HG03442 (cell line): ENCODE measurements around the gene ELF5.

Source experiments
- ATAC-seq: cut with Tn5 transposase; IDR thresholded peaks from one replicate; pipeline ENCODE4 v1.9.1; 2021; ENCODE audit warnings: mild to moderate bottlenecking, moderate library complexity; ENCODE audit not compliant: unreplicated experiment

ELF5 gene

DNA sequence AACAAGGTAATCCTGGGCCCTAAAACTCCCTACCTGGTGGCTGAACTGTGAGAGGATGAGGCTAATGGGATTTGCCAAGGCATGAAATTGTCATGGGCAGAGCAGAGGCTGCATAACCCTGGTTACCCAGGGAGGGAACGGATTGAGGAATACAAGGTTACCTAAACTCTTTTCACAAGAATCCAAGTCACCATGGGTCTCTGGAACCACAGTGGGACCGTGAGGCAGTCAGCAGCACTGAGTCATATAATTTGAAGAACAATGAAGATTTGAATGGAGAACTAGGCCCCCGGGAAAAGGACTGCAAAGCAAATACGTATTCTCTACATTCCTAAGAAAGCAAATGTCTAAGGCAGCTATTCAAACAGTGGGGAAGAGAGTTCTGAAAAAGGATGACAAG, 55.1 kb downstream of the ELF5 start:
- no peak for ATAC-seq

DNA sequence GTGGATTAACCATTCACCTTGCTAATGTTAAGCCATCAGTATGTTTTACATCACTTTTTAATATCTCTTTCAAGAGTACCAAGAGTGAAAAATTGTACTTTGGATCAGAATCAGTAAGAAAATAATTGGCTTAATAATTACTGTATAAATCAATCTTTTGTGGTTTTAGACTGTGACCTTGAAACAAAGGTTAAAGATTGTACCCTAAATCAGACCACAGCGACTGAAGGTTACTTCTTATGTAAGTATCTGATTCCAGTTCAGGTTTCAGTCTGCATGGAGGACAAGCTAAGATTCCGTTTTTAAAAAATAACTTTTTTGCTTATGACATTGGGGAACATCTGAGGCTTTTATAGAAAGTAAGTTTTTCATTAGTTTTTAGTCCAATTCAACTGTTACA, 56.0 kb downstream of the ELF5 start:
- ATAC-seq = no peak

DNA sequence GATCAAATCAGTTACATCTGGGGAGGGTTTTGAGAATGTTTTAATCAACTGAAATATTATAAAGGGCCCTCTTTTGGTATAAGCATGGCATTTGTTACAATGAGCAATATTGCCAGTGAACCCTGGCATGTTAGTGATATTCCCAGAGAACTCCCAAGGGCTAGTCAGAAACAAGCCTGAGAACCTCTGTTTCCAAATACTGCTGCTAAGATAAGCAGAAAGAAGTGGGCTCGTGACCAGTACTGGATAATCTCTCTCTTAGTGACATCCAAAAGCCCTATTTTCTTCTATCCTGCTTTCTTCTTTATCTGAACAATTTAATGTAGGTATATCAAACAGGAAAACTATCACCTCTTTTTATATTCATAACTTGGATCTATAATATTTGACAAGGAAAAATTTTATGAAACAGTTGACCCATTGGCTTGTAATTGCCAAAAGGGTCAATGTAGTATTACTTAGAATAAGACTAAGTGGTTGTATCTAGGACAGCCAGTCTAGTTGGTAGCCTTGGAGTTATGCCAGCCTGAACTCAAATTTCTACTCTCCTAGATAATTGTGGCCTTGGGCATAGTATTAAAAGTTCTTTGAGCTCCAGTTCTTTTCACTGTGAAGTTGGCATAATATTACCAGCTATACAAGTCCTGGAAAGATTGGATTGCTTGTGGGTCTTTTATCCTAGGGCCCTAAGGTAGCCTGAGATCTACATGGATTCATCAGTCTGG, 59.1 kb downstream of the ELF5 start:
- ATAC-seq = no peak

DNA sequence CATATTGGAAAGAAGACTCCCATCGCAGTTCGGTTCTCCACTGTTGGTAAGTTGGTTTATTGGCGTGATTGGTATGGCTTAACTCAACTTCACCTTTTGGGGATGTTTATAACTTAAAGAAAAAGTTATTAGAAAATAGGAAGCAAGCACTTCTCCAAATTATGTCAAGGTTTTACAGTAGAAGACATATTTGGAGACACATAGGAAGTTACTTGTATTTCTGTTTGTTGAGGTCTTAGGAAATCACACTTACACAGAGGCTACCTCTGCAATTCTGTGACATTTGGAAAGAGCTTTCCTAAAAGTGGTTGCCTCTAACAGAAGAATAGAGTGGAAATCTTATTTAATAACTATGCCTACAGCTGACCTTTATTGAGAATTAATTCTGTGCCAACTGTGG, 62.5 kb downstream of the ELF5 start:
- ATAC-seq = no peak

DNA sequence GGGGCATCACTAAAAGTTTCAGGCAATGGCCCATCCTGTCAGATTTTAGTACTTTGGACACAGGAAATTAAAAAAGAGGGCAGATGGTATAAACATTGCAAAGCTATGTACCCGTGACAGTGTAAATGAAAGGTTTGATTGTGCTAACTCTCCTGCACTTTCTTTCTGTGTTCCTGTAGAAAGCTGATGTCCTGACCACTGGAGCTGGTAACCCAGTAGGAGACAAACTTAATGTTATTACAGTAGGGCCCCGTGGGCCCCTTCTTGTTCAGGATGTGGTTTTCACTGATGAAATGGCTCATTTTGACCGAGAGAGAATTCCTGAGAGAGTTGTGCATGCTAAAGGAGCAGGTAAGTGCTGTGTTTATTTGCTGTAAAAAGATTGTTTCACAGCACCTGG, 64.6 kb downstream of the ELF5 start:
- ATAC-seq = no peak

DNA sequence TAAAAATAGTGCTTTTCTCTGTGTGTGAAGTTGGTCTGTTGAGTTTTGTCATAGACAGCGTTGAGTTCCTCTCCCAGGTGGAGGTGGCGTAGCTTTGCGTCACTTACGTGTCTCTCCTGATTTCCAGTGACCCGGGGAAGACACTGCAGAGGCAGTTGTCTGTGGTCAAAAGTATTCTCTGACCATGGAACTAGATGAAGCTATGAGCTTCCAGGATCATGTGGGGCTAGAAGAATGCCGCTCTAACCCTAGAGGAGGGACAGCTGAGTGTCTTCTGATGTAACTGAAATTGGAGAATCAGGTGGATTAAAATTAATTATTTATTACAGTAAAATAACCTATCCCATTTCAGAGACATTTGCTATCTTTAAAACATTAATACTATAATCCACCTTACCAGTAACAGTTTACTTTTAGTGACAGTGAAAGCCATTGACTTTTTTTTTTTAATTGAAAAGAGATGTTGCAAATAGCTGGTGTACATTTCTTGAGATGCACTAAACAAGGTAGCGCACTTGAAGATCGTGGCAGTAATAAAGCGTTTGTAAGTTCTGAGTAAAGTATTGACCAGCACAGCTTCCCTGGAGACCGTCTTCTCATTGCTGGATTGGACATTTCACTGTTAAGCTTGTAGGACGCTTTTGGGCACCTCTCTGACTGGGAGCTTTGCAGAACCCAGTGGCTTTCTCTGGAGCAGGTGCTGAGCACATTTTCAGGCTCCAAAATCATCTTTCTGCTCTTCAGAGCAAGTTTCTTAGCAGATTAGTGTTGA, 65.2 kb downstream of the ELF5 start:
- no peak for ATAC-seq

DNA sequence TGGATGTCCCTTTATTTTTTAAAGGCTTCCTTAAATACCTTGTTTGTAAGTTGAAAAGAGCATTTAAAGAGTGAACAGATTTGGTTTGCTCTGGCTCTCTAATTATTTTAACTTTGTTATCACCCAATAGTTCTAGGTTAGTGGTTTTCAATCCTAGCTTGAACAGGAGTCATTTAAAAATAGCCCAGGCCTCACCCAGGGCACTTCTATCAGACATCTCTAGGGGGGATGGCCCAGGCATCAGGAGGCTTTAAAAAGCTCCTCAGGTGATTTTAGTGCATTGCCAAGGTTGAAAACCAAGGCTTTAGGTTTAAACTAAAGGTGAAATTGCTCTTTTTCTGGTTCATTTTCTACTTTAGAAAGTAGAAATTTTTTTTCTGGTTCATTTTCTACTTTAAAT, 66.5 kb downstream of the ELF5 start:
- ATAC-seq = no peak

DNA sequence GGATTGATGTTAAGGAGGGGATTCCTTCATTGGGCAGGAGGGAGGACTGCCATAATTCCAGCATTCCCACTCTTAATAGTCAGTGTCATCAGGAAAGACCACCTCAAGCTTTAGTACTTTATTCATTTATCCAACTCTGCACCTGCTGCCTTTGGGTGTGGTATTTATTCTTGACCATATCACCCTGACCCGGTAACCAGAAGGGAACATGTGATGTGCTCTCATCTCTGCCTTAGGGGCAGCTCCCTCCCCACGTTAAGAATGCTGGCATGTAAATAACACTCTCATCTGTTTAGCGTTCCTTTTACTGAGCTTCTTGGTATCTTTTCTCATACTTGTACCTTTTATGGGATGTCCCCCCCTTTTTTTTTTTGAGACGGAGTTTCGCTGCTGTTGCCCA, 67.2 kb downstream of the ELF5 start:
- no peak for ATAC-seq

DNA sequence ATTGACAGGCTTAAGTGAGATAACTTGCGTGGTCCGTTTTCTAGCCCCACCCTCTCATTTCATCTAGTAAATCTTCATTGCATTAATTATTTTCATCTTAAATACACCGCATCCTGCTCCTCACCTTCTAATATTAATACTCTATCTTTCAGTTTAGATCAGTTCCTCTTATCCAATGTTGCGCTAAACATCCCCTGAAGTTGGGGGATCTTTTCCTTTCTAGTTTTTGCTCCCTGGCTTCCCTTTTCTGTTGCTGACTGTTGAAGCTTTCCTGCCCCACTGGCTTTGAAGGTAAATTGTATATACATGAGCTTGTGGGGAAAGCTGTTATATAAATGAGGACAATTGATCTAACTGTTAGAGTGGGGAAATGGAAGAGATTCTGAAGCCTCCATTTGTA, 67.6 kb downstream of the ELF5 start:
- ATAC-seq = no peak

DNA sequence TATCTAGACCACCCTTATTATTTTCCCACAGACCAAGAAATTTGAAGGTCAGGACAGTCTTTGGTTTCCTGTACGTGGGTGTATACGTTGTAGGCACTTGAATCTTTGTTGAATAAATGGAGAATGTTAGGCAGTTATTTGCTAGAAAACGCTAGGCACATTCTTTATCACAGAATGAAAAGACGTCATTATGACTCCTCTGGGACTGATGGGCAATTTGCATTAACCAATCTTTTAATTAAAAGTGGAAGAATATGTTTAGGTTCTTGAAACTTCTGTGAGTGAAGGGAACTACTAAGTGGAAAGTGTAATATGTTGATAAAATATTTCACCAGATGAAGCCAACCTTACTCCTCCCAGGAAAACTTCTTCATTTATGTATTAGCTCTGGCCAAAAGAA, 69.2 kb downstream of the ELF5 start:
- ATAC-seq = no peak

DNA sequence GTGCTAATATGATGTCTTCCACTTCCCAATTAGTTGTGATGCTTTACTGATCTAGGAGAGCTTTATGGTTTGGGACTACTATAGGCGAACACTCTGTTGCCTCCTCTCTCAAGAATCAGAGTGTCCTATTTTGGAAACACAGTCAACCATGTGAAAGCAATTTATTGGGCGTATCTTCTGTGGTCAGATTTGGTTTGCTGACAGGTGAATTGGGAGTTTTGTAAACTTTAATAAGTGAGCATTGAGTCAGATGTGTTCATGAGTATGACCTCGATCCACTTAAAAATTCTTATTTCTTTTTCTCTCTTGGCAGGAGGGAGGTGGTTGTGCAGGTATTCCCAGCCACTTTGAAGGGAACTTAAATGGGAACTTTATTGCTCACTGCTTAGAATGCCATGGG, 70.5 kb downstream of the ELF5 start:
- ATAC-seq = no peak

DNA sequence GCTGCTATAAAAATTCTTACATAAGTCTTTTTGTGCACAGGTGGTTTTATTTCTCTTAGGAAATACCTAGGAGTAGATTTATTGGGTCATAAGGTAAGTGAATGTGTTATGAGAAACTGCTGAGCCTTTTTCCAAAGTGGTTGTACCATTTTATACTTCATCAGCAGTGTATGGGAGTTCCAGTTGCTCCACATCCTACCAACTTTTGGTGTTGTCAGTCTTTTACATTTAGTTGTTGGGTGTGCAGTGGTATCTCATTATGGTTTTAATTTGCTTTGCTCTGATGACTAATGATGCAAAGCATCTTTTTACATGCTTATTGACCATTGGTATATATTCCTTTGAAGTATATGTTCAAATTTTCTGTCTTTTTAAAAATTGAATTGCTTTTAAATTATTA, 71.8 kb downstream of the ELF5 start:
- no peak for ATAC-seq

DNA sequence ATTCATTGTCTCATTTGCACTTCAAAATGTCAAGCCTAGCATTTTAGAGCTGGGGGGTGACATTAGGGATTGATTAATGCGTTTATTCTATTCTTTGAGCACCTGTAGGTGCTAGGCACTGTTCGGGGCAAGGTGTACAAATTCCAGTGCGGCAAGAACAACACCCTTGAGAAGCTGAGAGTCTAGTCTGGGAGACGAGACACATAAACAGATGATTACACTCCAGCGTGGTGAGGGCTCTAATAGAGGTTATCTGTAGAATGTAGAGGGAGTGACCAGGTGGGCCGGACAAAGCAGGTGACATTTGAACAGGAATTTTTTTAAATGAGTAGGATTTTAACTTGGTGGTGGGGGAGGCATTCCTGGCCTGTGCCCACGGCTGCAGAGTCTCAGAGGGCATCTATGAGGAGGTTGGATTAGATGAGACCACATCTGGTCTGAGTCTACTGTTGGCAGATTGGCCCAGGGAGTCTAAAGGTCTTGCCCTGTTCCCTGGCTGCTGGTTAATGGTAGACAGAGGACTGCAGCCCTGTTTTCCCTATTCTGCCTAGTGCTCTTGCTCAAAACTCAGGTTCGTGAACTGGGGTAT, 73.9 kb downstream of the ELF5 start:
- no peak for ATAC-seq

DNA sequence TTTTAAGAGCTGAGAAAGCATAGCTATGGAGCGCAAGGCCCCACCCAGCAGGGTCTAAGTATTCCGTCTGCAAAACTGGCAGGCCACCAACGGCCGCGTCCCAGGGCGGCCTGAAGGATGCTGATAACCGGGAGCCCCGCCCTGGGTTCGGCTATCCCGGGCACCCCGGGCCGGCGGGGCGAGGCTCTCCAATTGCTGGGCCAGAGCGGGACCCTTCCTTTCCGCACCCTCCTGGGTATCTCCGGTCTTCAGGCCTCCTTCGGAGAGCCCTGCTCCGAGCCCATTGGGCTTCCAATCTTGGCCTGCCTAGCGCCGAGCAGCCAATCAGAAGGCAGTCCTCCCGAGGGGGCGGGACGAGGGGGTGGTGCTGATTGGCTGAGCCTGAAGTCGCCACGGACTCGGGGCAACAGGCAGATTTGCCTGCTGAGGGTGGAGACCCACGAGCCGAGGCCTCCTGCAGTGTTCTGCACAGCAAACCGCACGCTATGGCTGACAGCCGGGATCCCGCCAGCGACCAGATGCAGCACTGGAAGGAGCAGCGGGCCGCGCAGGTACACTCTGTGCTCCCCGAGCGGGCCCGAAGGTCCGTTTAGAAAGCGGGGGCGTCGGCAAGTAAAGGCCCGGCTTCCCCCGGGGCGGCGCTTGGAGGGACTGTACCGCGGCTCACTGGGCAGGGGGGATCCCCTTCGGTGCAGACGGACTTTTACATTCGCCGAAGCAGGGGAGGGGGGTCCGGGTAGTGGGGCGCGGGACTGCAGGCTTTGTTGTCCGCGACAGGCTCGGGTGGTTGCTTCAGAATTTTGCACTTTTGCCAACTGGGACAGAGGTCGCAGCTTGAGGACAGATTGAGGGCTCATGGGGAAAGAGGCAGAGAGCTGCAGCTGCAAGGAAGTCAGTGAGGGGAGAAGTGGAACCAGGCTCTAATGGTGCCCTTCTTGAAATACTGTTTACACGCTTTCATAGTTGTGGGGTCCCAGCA, 74.8 kb downstream of the ELF5 start, which contains the start of gene CAT:
TSS of gene CAT (plus strand) at position 406 of the 979 bp plus-strand sequence. CDS start at position 486, 80 bp downstream.
- peak; percentile 97 for ATAC-seq

DNA sequence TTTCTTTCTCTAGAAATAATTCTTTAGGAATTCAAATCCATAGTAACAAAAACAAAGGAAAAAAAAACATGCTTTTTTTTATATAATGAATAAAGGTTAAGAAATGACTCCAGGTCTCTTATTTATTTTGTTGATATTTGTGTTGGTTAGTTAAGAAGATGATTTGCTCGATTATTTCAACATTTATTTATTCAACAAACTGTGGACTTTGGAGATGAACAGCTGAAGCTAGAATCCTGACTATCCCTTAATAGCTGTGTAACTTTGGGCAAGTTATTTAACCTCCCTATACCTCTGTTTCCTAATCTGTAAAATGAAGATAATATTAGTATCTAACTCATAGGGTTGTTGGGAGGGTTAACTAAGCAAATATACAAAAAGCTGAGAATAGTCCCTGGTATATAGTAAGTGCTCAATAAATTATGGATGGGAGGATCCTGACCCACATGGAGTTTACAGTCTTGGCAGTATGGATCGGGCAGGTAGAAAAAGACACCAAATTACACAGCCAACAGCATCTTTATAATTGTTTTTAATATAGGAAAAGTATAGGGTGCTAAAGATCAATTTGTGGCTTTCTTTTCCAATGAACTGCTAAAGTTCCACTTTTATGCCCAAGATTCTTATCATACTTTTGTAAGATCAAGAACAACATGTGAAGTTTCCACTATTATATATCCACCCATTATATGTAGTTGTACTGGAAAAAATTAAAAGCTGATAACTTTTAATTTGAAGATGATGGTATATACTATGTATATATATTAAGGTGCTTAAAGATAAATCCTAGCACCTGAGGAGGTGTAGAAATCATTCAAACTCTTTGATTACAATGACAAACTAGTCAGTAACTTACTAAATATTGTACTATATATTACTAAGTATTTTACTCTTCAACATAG, 76.1 kb downstream of the ELF5 start:
- no peak for ATAC-seq

DNA sequence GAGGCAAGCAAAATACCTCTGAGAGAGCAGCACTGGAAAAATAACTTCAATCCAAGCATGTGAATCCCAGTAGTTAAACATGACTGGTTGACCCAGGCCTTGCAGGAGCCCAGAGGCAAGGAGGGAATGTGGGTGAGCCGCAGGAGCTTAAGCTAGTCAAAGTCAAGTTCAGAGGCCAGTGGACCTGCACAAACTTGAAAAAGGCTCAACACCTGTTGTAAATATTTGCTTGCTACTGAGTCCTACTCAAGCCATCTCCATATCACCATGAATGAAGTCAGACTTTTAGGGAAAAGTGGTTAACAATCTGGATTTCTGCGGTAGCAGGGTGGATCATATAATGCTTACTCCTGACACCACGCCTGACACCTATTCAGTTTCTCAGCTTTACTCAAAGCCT, 79.7 kb downstream of the ELF5 start:
- no peak for ATAC-seq

DNA sequence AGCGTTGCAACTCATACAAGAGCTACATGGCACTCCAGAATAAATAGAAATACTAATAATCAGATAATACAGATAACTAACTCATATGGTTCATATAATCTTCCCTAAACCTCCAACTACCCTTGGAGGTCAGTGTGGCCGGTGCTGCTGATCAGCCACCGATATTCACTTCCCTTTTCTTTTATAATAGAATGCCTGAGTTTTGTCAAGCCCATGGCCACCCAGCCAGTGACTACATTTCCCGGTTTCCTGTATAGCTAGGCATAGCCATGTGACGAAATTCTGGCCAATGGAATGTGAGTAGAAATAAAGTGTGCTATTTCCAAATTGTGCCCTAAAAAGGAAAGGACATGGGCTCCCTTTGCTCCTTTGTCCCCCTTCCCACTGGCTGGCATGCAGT, 80.8 kb downstream of the ELF5 start:
- ATAC-seq = no peak

DNA sequence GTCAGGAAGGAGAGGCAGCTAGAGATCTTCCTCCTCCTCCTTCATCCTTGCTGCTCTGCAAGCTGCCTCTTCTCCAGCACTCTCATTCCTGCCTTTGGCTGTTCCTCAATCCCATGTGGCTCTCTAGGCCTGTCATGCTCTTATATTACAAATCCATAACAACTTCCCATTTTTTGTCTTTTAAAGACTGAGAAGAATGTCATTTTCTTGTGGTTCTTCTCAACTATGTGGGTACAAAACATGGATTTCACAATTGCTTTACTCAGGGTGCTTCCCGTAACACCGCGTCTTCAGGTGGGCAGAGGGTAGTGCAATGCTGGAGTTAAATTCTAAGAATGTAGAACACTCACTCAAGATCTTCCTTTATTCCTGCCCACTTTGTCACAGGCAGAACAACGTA, 81.6 kb downstream of the ELF5 start:
- no peak for ATAC-seq
